HG03108 (cell line): Measurements from ENCODE around the gene MRPS10.
"Not testable (repeated sequence)": the region's sequence is repeated elsewhere in the genome, so short reads cannot be mapped to it uniquely, and the experiment has no call there.

Experiments used
- ATAC-seq: cut with Tn5 transposase; IDR thresholded peaks from one replicate; pipeline ENCODE4 v1.9.1; 2021; ENCODE audit warnings: moderate library complexity; ENCODE audit not compliant: unreplicated experiment

The MRPS10 gene

DNA sequence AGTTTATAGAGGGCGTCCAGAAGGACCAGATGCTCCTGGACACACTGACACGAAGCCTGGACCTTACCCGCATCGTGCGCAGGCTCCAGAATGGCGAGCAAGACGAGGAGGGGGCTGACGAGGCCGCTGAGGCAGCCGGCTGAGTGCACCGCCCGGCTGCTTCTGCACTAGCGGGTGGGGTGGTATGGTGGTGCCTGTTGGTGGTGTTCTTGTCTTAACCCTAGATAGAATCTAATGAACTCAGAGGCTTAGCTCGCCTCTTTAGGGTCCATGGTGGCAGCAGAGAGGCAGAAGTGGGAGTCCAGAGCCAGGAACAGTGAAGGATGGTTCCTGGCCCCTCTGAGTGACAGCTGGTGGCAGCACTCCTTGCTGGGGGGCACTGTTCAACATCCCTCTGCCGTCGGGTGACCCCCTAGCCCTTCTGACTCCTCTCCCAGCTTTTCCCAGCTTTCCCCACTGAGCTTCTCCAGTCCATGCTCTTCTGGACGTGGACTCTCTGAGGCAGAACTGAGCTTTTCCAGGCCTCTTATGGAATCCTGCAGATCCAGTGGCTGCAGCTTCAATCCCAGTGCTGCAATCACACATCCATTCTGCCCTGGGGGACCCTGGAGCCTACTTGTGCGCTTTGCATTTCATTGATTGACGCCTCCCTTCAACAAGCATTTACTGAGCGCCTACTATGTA lies 38.3 kb downstream of the MRPS10 start:
- ATAC-seq = no peak

DNA sequence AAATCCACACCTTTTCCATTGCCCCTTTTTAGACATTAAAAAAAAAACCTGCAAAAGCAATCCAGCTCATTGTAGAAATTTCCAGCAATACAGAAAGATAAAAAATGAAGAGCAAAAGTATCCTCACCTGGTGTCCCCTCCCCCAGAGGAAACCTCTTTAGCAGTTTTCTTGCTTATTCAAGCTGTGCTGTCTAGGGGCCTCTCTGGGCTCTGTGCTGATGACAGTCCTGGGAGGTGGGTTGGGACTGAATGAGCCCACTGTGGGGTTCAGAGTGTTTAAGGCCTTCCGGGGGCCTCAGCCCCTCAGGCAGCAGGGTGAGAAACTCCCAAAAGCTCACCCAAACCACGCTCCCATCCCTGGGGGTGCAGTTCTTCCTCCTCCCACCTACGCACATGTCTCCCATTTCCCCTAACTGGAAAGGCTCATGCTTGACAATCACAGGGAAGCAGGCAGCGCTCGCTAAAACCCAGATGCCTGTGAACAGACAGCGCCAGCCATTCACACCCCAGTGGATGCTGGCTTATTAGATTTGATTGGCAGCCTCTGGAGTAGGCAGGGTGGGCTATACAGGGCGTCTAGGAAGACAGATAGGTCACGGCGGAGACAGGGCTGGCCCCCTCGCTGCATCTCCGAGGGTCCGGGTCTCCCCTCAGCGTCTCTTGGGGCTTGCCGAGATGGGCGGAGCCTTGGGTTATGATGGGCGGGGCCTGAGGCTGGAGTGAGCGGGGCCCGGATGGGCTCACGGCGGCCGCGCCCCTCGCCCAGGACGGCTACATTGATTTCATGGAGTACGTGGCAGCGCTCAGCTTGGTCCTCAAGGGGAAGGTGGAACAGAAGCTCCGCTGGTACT lies 39.9 kb downstream of the MRPS10 start:
- no peak for ATAC-seq

DNA sequence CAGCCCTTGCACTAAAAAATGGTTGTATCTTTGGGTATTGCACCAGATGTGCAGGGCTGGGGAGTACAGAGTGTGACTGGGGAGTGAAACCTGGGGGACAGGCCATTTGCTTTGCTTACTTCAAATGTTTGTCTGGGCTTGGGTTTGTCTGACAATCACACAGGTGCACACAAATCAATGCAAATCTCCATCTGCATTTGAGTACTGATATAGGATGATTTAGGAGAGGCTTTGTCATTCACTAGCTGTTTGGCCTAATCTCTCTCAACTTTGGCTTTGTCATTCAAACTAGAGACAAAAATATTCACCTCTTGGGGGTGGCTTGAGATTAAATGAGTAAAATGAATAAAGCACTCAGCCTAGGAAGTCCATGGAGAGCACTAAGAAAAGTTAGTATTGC lies 40.7 kb downstream of the MRPS10 start:
- ATAC-seq = no peak

DNA sequence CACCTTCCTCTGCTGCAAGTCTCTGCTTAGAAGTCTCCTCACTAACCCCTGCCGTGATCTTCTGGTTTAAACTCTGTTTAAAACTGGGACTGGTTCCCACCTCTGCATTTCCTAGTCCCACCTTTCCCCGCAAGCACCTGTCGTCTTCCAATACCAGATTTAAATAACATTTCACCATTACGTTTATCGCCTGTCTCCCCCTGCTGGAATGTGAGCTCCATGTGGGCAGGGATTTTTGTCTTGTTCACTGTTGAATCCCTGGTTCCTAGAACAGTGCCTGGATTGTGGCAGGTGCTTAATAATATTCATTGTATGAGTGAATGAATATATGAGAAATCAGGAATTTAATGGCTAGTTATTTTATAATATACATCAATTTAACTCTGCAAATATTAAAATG lies 41.8 kb downstream of the MRPS10 start:
- ATAC-seq = no peak

DNA sequence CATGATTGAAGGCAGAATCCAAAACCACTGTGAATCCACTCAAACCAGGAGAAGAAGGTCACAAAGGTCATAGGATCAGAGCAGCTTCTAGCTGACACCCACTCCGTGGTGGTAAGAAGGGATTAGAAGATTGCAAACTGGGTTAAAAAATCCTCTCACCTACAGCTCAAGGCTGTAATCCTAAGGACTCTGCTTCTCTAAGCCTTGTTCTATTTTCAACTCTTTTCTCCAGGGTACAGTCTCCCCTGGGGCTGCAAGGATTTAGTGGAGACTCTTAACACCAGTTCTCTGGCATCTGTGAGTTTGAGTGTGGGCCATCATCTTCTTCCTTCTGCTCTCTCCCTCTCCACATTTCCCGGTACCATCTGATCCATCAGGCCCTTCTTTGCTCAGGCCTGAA lies 44.6 kb downstream of the MRPS10 start, which contains the start of gene GUCA1A:
TSS of gene GUCA1A (plus strand) at position 264 of the 400 bp plus-strand sequence. CDS start 250 bp downstream, outside the sequence.
- ATAC-seq = no peak

GRCh38 chr6:42171813-42172581 lies 45.7 kb downstream of the MRPS10 start:
- ATAC-seq = no peak

- ATAC-seq = not testable (repeated sequence)
Observed at GRCh38 chr6:42169780-42170179, 47.9 kb downstream of the MRPS10 start.

DNA sequence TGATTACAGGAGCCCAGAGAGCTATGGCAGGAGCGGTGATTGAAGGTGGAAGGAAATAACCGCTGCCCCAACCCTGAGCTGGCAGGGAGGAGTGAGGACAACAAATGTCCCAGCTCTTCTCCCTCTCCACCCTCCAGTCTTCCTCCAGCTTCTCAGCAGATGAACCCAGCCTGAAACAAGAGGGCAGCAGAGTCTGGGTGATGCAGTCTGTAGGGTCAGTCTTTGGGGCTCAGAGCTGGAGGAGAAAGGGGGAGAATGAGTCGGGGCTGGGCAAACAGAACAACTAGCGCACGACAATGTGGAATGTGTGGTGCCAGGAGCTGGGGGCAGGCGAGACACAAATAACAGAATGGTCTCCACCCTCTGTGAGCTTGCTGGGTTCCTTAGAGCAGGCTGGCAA lies 49.0 kb downstream of the MRPS10 start:
- no peak for ATAC-seq

DNA sequence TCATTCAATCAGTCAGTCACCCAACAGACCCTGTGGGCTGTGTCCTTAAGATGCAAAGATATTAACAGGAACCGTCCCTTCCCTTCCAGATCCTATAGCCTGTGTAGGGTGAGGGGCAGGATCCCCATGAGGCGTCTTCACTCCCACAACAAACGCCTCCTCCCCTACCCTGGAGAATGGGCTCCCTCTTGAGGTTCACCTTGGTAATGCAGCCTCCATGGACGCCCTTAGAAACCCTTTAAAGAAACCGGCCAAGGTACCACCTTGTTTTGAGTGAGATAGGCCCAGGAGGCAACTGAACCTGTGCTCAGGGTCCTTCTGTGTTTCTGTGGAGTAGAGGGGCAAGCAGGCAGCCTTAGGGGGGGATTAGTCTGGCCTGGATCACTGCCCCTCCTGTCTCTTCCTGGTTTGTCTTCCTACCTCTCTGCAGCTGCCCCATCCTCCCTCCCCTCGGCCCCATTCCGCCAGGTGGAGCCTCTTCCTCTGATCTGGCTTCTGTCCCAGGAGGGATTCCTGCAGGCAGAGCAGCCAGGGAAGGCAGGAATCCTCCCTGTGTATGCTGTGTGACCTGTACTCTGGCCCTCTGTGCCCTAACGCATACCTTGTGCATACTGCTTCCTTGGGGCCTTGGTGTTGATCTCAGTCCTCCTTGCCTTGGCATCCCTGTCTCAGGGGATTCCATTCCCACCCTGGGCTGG lies 51.1 kb downstream of the MRPS10 start:
- no peak for ATAC-seq

DNA sequence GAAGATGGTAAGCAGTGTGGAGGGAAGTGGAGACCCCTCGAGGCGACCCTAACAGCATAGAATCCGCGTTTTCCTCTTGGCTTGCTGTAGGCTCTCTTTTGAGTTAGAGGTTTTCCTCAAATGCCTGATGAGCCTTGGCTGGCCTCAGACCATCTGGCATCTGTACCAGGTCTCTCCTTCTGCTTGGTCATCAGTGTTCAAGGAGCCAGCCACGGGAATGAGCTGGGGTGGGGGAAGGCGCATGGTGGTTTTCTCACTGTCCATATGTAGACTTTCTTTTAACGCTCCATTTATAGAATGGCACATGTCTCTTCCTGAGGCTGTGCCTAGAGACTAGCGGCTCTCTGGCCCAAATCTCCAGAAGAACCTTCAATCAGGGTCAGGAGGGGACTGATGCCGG lies 52.6 kb downstream of the MRPS10 start:
- ATAC-seq = no peak

- ATAC-seq = no peak
Observed at GRCh38 chr6:42163981-42164380, 53.7 kb downstream of the MRPS10 start.

DNA sequence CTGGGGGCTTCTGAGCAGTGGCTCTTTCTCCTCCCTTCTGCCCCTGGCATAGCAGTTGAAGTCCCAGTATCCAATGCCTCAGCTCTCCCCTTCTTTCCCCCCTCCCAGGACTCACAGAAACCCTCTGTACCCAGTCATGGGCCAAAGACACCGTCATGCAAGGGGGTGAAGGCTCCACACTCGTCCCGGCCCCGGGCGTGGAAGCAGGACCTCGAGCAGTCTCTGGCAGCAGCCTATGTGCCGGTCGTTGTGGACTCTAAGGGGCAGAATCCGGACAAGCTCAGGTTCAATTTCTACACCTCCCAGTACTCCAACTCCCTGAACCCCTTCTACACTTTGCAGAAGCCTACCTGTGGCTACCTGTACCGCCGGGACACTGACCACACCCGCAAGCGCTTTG lies 54.8 kb downstream of the MRPS10 start:
- no peak for ATAC-seq

- ATAC-seq = no peak
Observed at GRCh38 chr6:42162384-42162783, 55.3 kb downstream of the MRPS10 start.

- no peak for ATAC-seq
Observed at GRCh38 chr6:42159431-42160024, 58.1 kb downstream of the MRPS10 start.

- ATAC-seq = no peak
Observed at GRCh38 chr6:42158631-42159030, 59.0 kb downstream of the MRPS10 start.

- ATAC-seq = no peak
Observed at GRCh38 chr6:42158011-42158410, 59.6 kb downstream of the MRPS10 start.
